Raji (cell line): ENCODE results near the gene THAP11.

ENCODE experiments used
- POLR2A ChIP-seq: IDR thresholded peaks from 2 replicates; pipeline ENCODE4 v1.6.1; 2011; ENCODE audit warnings: low read depth, low read length, control low read depth; ENCODE audit not compliant: insufficient read depth

THAP11 gene

DNA sequence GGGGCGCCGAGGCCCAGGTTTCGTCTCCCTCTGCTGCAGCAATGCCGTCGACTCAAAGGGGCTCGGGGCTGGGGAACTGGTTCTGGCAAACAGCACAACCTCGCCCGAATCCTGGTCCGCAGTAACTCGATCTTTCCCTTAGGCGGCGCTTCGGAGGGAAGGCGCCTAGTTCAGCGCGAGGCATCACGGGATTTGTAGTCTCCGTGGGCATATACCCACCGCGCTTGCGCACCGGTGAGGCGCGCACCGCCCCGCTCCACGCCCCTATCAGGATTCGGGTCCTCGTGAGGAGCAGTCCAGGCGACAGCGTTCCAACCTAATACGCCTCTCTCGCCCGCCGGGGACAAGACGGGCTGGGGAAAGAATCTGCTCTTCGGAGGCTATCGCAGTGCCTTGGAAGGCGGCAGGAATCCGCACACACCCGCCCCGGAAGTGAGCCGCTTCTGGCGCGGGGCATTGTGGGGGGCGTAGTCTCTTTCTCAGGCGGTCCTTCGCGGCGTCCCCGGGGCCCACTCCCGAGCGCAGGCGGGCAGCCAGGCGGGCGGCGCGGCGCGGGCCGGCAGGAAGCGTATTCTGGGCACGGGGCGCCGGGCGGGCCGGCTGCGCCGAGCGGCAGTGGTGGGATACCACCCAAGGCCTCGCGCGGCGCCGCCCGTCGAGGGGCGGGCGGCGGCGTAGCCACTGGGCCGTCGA is at the start of gene THAP11:
Gene THAP11, plus strand, starts transcription at position 505 of the 693 bp plus-strand sequence. CDS start 235 bp downstream, outside the sequence.
- no peak; the same call in 1 of the 2 replicates for TF ChIP-seq POLR2A

DNA sequence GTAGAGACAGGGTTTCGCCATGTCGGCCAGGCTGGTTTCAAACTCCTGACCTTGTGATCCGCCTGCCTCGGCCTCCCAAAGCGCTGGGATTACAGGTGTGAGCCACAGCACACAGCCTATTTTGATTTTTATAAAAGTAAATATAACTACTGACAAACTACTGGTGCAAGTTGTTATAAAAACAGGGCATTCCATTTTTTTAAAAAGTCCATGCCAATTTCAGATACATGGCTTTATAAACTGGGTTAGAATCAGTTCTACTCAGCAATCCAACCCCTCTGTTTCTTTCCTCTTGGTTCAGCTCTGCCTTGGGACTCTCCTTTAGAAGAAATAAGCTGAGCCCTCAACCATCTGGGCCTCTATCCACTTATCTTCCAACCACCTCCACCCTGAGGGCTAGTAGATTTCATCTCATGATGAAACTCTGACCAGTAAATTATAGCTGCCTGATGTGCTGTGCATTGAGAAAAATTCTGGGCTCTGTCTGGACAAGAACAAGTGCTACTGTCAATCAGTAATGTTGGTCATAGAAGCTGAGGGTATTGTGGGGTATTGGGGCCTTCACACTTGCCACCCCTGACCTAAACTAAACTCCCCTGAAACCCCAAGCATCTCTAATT is 45.9 kb upstream of the THAP11 start:
- TF ChIP-seq POLR2A: no peak

DNA sequence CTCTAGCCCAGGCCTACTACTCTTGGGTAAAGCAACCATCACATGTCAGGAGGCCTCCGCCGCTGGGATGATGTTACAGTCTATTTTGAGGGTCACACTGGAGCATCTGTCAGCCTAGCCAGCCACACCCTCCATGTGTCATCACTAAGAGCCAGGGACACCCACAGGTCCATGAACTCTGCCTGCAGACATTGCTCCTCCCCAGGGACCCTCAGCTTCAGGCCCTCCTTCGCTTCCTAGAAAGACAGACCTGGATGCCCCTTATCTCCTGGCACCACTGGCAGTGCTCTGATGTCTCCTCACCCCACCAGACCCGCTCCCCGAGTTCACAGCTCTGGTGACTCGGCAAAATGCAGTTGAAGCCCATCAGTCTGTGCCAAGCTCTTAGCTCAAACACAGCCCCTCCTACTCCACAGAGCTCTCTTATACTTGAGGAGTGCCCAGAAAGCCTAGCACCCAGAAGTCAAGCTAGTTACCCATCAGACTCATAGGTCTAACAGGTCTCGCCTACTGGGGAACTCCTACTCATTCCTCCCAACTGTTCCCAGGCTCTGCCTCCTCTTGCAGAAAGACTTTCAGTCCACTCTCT is 41.7 kb upstream of the THAP11 start:
- no peak for TF ChIP-seq POLR2A

DNA sequence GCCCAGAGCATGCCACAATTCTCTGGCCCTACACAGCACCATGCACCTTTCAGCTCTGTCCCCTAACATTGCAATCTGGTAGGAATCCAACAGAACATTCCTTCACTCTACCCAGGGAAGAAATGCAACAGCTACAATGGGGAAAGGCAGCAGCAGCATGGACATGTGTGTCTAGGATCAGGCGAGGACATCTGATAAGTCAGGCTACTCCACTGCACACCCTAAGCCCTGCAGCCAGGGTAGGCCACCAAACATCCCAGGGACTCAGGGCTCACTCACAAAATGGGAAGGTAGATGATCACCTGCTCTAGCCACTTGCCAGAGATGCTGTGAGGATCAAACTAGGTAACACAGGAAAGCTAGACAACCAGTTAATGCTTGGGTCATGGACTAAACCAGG is 40.9 kb upstream of the THAP11 start:
- TF ChIP-seq POLR2A: no peak

DNA sequence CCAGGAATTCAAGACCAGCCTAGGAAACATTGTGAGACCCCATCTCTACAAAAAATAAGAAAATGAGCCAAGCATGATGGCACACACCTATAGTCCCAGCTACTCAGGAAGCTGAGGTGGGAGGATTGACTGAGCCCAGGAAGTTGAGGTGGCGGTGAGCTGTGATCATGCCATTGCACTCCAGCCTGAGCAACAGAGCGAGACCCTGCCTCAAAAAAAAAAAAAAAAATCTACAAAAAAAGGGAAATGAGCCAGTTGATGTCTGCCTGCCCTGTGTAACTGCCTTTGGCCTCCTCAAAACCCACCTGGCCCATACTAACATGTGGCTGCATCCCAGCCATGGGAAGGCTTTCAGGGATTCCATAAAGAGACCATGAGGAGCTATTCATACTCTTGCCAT is 40.2 kb upstream of the THAP11 start:
- no peak for TF ChIP-seq POLR2A

DNA sequence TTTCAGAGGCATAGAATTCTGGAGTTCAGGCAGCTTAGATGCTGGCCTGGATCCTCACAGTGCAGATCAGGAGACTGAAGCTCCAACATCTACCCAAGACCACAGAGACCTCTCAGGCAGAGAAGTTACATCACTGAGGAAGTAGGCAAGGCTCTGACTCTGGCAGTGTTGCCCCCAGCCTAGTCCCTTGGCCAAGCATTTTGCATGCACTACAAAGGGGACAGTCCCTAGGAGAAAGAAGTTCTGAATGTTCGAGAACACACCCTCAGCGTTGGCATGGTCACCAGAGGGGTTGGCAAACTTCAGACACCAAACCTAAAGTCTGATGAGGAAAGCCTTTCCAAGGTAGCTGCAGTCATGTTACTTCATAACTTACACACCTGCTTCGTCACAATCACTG is 38.2 kb upstream of the THAP11 start:
- TF ChIP-seq POLR2A: no peak

DNA sequence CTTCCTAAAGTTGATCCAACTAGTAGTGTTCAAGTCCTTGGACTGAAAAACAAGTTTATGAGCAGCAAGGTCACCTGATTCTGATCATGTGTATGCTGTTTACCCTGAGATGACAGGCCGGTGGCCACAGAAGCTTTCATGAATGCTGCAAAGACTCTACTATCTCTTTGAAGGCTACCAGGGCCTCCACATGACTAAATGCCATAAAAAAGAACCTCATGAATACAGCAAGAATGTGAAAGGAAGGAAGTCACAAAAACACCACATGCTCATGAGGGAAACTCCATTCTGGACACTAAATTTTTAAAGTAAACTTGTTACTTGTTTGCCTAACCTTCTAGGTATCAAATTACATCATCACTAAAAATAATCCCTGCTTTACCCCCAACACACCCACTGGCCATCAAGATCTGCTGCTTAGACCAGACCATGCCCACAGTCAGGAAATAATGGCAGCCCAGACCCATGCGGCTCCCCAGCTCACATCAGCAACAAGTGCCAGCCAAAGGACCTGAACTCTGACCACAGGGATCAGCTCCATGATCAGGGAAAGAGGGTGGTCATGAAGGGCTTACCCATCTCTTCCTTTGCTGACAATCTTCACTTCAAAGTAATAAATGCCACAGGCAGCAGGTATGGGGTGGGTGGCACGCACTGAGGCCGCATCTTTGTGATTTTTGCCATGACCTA is 37.1 kb upstream of the THAP11 start:
- TF ChIP-seq POLR2A: 0 out of 2 replicates have a peak, but pooled peaks have one; percentile 16

DNA sequence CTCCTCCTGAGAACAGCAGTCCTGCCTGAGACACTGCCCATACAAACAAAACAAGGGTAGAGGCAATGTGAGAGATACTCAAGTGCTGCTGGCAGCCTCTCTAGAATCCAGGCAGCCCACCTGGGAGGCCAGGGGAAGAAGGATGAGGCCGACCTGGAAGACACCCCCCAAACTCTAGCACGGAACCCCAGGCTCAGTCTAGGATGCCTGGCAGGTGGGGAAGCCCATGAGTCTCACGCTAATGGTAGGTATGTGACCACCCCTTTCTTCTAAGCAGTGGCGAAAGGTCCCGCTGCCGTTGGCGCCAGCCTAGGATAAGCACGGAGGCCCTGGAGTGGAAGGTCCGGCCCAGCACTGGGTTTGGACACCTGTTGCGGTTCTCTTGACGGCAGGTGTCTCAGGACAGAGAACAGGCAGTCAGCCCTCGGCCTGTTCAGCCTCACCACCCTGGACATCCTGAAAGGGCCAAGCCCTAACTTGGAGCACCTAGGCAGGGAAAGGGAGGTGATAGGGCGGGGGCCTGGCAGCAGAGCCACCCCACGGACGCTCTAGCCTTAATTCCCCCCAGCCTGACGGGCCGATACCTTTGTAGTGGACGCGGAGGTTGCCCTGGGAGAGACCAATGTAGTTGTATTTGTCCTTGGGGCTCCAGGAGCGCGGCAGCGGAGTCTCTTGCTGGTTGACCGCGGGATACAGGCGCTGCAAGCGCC is 36.2 kb upstream of the THAP11 start:
- TF ChIP-seq POLR2A: no peak

DNA sequence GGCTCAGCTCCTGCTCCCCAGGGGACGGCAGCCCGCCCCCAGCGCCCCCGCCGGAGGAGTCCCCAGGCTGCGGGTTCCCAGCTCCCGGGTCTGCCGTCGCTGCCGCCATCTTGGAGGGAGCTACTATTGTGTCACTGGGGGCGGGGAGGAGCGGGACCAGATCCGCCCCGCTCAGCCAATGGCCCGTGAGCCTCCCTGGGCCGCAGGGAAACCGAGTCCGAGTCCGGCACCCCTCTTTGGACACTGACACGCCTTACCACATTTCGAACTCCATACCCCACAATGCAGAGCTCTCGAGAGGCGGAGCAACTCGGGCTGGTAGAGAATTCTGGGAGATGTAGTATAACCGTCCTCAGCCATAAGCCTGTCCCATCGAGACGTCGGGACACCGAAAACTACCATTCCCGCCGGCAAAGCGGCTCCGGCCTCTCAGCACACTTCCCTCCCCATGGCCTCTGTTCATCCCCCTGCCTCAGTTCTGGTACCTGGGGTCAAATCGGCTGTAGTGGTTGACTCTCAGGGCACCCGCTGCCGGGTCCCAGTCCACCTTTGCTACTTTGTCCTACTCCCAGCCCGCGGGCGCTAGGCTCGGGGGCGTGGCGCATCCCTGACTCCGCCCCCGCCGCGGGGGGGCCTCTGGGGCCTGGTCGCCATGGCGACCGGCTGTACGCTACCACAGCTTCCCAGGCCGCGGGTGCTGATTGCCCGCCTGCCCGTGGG is 35.5 kb upstream of the THAP11 start, which contains the start of the genes RANBP10 and TSNAXIP1:
Gene RANBP10, minus strand, starts transcription at position 133 of the 720 bp plus-strand sequence. Its CDS starts 24 bp downstream, at position 109.
Gene TSNAXIP1, plus strand, starts transcription at position 462 of the 720 bp plus-strand sequence. CDS start 261 bp downstream, outside the sequence.
- peak; percentile 80 for TF ChIP-seq POLR2A

DNA sequence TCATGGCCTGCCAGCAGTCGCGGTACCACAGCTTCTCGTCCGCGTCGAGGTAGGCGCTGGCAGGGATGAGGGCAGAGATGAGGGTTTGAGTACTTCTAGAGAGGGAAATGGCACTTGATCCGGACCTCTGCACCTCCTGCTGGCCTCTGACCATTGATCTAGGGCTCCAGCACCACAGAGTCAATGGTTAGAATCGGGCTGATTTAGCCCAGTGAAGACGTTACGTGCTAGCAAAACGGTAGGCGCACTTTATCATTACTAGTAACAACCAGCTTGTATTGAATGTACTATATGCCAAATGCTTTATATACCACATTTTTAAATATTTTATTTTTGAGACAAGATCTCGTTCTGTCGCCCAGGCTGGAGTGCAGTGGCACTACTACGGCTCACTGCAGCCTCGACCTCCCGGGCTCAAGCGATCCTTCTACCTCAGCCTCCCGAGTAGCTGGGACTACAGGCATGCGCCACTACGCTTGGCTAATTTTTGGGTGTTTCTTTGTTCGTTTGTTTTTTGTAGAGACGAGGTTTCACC is 34.9 kb upstream of the THAP11 start:
- TF ChIP-seq POLR2A: no peak

DNA sequence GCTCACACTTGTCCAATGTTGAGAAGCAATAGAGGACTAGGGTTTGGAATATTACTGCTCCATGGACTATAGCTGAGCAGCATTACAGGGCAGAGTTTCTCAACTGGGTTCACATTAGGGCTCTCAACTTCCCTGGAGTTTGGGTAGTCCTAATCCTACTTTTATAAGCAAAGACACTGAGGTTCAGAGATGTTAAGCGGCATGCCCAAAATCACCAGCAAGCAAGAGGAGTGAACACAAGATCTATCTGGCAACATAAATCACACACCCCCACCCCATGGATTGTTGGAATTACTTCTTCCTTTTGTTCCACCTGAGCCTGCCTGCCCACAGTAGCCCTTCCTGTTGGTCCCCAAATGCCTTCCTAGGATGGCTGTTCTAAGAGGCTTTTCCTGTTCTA is 30.2 kb upstream of the THAP11 start:
- no peak for TF ChIP-seq POLR2A

DNA sequence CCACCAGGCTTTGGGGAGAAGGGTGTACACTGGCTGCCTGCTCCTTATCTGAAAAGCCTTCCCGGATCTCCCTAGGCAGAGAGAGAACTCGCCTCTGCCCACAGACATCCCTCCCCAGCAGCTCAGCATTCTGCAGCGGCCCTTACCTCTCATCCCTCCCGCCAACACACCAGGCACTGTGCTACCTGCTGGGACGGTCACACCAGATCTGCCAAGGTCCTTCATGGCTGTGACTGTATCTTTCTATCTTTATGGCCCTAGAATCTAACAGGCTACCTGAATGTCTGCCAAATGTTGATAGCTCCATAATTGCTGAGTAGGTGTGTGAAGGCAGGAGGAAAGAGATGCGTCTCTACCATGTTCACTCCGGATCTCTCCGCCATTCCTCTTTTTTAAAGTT is 27.6 kb upstream of the THAP11 start:
- no peak for TF ChIP-seq POLR2A

DNA sequence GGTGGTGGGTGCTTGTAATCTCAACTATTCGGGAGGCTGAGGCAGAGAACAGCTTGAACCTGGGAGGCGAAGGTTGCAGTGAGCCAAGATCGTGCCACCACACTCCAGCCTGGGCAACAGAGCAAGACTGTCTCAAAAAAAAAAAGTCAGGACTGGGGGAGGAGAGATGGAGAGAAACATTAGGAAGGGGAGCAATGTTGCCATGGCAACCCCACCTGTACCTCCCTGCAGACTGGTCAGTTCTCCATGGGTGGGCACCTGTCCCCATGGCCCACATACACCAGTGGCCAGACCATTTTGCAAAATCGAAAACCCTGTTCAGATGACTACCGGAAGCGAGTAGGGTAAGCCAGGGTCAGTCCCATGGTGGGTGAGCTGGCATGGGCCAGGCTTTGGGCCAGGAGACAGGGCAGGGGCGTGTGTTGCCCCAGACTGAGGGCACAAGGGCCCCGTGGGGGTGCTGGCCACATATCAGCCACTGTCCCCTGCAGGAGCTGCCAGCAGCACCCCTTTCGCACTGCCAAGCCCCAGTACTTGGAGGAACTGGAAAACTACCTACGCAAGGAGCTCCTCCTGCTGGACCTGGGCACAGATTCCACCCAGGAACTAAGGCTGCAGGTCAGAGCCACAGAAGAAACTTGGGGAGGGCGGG is 21.4 kb upstream of the THAP11 start:
- no peak for TF ChIP-seq POLR2A

DNA sequence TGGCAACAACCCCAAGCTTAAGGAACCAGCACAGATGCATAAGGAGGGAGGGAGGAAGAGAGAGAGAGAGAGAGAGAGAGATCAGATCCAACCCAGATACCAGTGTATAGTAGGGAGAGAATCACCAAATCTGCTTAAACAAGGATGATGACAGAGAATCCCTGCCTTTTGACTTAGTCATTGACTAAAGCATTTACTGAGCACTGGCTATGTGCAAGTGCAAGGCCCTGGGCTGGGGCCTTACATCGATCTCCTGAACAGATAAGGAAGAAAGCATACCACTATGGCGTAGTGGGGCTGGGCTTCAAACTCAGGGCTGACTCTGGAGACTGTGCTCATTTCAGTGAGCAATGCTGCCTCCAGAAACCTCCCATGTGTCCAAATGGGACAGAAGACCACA is 19.6 kb upstream of the THAP11 start:
- no peak for TF ChIP-seq POLR2A

DNA sequence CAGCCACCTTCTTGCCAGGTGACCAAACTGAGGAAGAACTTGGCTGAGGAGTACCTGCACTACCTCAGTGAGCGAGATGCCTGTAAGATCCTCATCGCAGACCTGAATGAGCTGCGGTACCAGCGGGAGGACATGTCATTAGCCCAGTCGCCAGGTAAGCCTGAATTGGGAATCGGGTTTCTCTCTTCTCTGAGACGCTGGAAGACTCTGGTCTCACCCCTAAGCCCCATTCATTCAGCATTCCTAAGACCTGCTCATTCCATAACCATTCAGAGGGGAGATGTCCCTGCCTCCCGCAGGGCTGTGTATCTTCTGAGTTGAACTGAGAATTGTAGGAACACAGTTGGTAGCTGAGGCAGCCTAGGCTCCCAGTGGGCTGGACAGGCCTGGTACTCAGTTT is 17.0 kb upstream of the THAP11 start:
- TF ChIP-seq POLR2A: no peak
